Fibroblast of lung (primary cell): ENCODE data around the gene WDR44.

ENCODE experiments used
- EZH2 ChIP-seq: IDR thresholded peaks from 2 replicates; pipeline ENCODE4 v1.5.1; 2012; ENCODE audit warnings: low read length, control low read depth, mild to moderate bottlenecking; ENCODE audit errors: missing control alignments
- TF ChIP-seq, protein P1 (sequence below), 2 donors: IDR thresholded peaks in 1 of 2; conservative IDR thresholded peaks in 1 of 2; 1 replicate in 1 of 2; 2 replicates in 1 of 2; pipeline ENCODE4 v1.5.1; 2011 to 2012; ENCODE audit warnings: low read length in 2 of 2, control low read depth in 1 of 2, inconsistent platforms in 1 of 2, low read depth in 1 of 2, mild to moderate bottlenecking in 1 of 2

DNA sequence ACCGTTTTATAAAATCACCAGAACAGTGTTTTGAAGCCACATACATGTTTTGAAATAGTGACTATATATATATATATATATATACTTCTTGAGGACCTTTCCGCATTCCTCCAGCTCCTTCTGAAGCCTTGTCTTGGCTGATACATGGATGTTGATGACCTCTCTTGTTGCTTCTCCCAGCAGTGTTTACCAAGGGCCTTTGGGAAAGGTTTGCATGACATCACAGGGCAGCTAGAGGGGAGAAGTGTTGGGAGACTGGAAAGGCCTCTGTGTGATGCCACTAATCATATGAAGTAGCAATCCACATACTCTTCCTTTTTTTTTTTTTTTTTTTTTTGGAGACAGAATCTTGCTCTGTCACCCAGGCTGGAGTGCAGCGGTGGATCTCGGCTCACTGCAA is 22.5 kb downstream of the WDR44 start:
- TF ChIP-seq, protein P1, sequence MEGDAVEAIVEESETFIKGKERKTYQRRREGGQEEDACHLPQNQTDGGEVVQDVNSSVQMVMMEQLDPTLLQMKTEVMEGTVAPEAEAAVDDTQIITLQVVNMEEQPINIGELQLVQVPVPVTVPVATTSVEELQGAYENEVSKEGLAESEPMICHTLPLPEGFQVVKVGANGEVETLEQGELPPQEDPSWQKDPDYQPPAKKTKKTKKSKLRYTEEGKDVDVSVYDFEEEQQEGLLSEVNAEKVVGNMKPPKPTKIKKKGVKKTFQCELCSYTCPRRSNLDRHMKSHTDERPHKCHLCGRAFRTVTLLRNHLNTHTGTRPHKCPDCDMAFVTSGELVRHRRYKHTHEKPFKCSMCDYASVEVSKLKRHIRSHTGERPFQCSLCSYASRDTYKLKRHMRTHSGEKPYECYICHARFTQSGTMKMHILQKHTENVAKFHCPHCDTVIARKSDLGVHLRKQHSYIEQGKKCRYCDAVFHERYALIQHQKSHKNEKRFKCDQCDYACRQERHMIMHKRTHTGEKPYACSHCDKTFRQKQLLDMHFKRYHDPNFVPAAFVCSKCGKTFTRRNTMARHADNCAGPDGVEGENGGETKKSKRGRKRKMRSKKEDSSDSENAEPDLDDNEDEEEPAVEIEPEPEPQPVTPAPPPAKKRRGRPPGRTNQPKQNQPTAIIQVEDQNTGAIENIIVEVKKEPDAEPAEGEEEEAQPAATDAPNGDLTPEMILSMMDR (conservative IDR thresholded peaks at IDR 0.05 in 1 of 2, IDR thresholded peaks at IDR 0.05 in 1 of 2; ENCODE audit: low read depth in 1 of 2, low read length in 2 of 2), result no peak
- TF ChIP-seq EZH2, result no peak
